ENCODE measurements around the gene REEP3. TPM values are rescaled to one million over a fixed set of nuclear protein-coding genes. Genes with fewer than 3 reads are reported as not detected.
"Not testable (repeated sequence)": the region's sequence is repeated elsewhere in the genome, so short reads cannot be mapped to it uniquely, and the experiment has no call there.

Gene REEP3
- 50.7 TPM for total RNA-seq

- intact Hi-C loops (cut with DNase I), result no loop called here
- peak; percentile 90 for ATAC-seq
- peak; percentile 81 for DNase-seq (ENCODE audit: low spot score)
Observed at GRCh38 chr10:63520500-63521415, at the start of gene REEP3. REEP3 (plus strand) TSS chr10:63521401; CDS start chr10:63521546, 145 bp downstream.

GRCh38 chr10:63474488-63474887, 46.7 kb upstream of the REEP3 start:
- intact Hi-C loops (cut with DNase I), result no loop called here
- no peak for DNase-seq (ENCODE audit: low spot score)

DNA sequence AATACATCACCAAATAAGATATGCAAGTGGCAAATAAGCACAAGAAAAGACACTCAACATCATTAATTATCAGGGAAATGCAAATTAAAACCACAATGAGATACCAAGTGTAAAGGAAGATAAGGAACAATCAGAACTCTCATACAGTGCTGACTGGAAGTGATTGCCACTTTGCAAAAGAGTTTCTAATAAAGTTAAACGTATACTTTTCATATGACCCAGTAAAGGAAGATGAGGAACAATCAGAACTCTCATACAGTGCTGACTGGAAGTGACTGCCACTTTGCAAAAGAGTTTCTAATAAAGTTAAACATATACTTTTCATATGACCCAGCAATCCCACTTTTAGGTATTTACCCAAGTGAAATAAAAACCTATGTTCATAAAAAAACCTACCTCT, 43.3 kb upstream of the REEP3 start:
- intact Hi-C loops (cut with DNase I), result no loop called here
- DNase-seq (ENCODE audit: low spot score) (no peak), ATAC-seq (no peak)

More at GRCh38 chr10:63474488-63474887, 46.7 kb upstream of the REEP3 start:
- no peak for ATAC-seq

GRCh38 chr10:63478564-63478963, 42.6 kb upstream of the REEP3 start:
- DNase-seq (ENCODE audit: low spot score), result no peak
- ATAC-seq, result no peak
- intact Hi-C loops (cut with DNase I), result no loop called here

- intact Hi-C loops (cut with DNase I), result no loop called here
- ATAC-seq (no peak), DNase-seq (ENCODE audit: low spot score) (no peak)
Observed at GRCh38 chr10:63480237-63480636, 41.0 kb upstream of the REEP3 start.

DNA sequence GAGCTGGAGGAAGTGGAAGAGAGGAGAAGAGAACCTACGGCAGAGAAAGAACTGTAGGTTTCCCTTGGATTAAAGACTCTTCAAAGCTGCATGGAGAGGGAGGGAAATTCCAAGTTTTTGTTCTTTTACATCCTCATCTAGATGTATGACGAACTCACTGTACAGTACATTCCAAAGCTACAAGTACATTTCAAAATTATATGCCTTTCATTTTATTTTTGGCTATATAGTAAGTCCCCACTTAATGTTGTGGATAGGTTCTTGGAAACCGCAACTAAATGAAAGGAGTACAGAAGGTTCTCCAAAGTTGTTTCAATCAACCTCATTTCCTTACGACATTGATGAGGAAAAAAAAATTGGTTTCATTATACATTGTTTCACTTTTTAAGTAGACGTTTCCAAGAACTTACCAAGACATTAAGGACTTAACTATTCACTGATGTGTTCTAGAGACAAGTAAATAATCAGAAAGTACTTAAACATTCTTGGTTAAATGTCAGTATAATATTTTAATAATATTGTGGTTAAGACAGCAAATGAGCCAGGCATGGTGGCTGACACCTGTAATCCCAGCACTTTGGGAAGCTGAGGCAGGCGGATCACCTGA, 39.3 kb upstream of the REEP3 start:
- ATAC-seq (no peak), DNase-seq (ENCODE audit: low spot score) (no peak)
- intact Hi-C loops (cut with DNase I), result no loop called here

DNA sequence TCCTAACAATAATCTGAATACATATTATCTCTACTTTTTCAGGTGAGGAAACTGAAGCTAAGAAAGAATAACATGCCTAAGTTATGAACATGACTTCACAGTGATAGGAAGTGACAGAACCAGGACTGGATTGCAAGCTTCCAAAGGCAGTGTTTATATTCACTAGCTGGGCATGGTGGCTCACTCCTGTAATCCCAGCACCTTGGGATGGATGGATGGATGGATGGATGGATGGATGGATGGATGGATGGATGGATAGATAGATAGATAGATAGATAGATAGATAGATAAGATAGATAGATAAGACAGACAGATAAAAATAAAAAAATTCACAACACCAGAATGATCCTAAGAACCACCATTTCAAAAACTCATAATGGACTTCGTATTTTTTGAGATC, 37.2 kb upstream of the REEP3 start:
- intact Hi-C loops (cut with DNase I), result no loop called here
- DNase-seq (ENCODE audit: low spot score) (no peak), ATAC-seq (no peak)

- intact Hi-C loops (cut with DNase I), result no loop called here
- DNase-seq (ENCODE audit: low spot score), result no peak
- no peak for ATAC-seq
Observed at GRCh38 chr10:63487990-63488389, 33.2 kb upstream of the REEP3 start.

DNA sequence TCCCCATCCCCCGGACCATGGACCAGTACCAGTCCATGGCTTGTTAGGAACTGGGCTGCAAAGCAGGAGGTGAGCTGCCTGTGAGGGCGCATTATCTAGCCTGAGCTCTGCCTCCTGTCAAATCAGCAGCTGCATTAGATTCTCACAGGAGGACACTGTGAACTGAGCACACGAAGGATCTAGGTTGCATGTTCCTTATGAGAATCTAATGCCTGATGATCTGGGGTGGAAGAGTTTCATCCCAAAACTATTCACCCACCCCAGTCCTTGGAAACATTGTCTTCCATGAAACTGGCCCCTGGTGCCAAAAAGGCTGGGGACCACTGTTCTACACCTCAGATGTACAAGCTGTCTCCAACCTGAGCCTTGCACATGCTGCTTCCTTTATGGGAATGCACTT, 31.4 kb upstream of the REEP3 start:
- DNase-seq (ENCODE audit: low spot score) (no peak), ATAC-seq (no peak)
- intact Hi-C loops (cut with DNase I), result no loop called here

DNA sequence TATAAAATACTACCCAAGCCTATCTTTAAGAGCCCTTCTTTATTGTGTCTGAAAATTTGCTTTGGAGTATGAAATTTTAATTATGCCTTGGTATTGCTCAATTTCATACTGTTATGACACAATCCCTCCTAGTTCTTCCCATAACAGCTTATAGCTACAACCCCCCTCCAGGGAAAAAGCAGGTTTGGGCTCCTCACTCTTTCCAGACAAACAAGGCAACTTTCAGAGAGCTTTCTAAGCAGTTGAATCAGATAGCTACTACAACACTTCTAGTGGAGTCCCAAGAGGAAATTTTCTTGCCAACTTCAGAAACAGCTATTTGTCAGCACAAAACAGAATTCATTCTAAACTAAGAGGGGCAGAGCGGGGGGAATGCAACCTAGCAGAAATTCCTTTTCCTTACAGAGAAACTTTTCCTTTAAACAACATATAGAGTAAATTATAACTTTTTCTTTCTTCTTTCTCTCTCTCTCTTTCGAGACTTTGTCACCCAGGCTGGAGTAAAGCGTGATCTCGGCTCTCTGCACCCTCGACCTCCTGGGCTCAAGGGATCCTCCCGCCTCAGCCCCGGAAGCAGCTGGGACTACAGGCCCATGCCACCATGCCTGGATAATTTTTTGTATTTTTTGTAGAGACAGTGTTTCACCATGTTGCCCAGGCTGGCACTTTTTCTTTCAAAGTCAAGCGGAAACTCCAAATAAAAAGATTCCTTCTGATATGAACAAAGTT, 29.4 kb upstream of the REEP3 start:
- DNase-seq (ENCODE audit: low spot score) (no peak), ATAC-seq (peak; percentile 96)
- intact Hi-C loops (cut with DNase I), result no loop called here

- peak; percentile 45 for ATAC-seq
Observed at GRCh38 chr10:63492317-63492690, 28.9 kb upstream of the REEP3 start.

DNA sequence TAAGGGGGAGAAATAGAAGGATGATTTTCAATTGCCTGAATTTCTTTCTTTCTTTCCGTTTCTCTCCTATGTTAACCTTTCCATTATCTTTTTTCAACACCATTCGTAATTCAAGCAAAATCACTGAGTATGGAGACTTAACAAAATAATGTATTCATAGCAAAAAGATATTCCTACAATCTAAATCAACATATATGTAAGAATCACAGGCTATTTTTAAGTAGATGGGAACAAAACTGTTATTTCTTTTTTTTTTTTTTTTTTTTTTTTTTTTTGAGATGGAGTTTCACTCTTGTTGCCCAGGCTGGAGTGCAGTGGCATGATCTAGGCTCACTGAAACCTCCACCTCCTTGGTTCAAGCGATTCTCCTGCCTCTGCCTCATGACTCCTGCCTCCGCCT, 28.2 kb upstream of the REEP3 start:
- intact Hi-C loops (cut with DNase I), result no loop called here
- ATAC-seq (no peak), DNase-seq (ENCODE audit: low spot score) (no peak)

More at GRCh38 chr10:63492317-63492690, 28.9 kb upstream of the REEP3 start:
- intact Hi-C loops (cut with DNase I); DNase-seq (ENCODE audit: low spot score): not testable (repeated sequence)

- ATAC-seq, result no peak
- intact Hi-C loops (cut with DNase I), result no loop called here
- DNase-seq (ENCODE audit: low spot score), result no peak
Observed at GRCh38 chr10:63494951-63495350, 26.2 kb upstream of the REEP3 start.

GRCh38 chr10:63496561-63496960, 24.6 kb upstream of the REEP3 start:
- DNase-seq (ENCODE audit: low spot score) (no peak), ATAC-seq (no peak)
- intact Hi-C loops (cut with DNase I), result no loop called here

DNA sequence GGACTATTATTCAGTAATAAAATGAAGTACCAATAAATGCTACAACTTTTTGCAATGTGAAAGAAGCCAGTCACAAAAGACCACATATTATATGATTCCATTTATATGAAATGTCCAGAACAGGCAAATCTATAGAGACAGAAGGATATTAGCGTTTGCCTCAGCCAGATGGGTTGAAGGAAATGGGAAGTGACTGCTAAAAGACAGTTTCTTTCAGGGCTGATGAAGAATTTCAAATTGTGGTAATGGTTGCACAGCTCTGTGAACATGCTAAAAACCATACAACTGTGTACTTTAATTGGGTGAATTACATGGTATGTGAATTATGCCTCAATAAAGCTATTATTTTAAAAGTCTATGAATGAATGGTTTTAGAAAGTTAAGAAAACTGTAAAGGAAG, 23.9 kb upstream of the REEP3 start:
- ATAC-seq, result no peak
- intact Hi-C loops (cut with DNase I), result no loop called here
- no peak for DNase-seq (ENCODE audit: low spot score)

DNA sequence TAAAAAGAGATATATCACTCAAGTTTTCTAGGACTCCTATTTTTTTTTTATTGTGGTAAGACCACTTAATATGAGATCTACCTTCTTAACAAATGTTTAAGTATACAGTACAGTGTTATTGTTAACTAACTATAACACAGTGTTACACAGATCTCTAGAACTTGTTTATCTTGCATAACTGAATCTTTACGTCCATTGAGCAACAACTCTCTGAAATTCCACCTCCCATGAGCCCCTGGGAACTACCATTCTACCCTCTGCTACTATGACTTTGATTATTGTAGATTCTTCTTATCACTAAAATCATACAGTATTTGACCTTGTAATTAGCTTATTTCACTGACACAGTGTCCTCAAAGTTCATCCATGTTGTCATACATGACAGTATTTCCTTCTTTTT, 22.5 kb upstream of the REEP3 start:
- no peak for DNase-seq (ENCODE audit: low spot score)
- intact Hi-C loops (cut with DNase I), result no loop called here
- ATAC-seq, result no peak

- ATAC-seq; DNase-seq (ENCODE audit: low spot score); intact Hi-C loops (cut with DNase I): not testable (repeated sequence)
Observed at GRCh38 chr10:63500551-63500950, 20.6 kb upstream of the REEP3 start.

DNA sequence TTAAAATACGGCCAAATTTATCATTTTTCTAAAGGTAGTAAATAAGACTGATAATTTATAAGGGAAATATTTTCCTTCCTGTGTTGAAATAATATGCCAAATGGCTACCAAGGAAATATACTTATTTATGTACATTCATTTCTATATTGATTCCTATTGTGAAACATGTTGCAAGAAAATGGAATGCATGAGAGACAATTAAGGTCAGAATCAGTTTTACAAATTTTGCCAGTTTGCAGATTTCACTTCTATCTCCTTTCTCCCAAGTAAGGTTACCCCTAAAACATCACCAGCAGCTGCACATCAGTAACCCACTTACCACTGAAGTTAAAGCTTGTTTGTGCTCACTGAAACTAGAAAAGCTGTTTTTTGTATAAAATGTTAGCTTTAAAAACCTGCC, 19.2 kb upstream of the REEP3 start:
- ATAC-seq (no peak), DNase-seq (ENCODE audit: low spot score) (no peak)
- intact Hi-C loops (cut with DNase I), result no loop called here

GRCh38 chr10:63502832-63503231, 18.4 kb upstream of the REEP3 start:
- ATAC-seq, result no peak
- DNase-seq (ENCODE audit: low spot score), result no peak
- intact Hi-C loops (cut with DNase I), result no loop called here

DNA sequence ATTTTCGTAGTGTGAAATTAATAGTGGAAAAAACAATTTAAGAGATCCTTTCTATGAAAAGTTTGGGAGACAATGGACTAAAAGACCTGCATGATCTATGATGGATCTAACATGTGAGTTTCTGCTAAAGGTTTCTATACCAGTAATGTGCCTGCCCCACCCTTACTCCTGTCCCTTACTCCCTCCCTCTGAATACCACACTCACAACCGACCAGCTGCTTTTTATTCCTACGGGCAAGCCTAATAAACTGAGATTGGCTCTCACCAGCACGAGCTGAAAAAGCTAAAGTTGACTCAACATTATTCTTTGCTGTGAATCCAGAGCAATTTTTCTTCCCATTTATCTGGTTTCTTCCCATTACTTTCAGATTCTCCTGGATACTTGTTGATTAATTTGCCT, 17.8 kb upstream of the REEP3 start:
- peak; percentile 40 for ATAC-seq
- intact Hi-C loops (cut with DNase I), result no loop called here
- DNase-seq (ENCODE audit: low spot score), result no peak
